HepG2 (cell line): ENCODE data around the gene PDE9A. TPM values are rescaled to one million over a fixed set of nuclear protein-coding genes. Genes with fewer than 3 reads are reported as not detected.
A peak's percentile ranks its signal among the peaks of the same experiment; 100 is the strongest.

Source experiments
- GATAD1 ChIP-seq: IDR thresholded peaks from 2 replicates; pipeline ENCODE4 v1.6.1; 2016; ENCODE audit warnings: missing genetic modification reagents, missing compliant biosample characterization
- HOXA9 ChIP-seq: sonication (generic); formaldehyde crosslinking; IDR thresholded peaks from 2 replicates; pipeline ENCODE4 v1.8.1; 2022; ENCODE audit warnings: missing genetic modification reagents, mild to moderate bottlenecking, moderate library complexity, borderline replicate concordance
- KAT7 ChIP-seq: IDR thresholded peaks from 2 replicates; pipeline ENCODE4 v1.6.1; 2018; ENCODE audit warnings: borderline replicate concordance, missing compliant biosample characterization
- KDM4B ChIP-seq: sonication (generic); formaldehyde crosslinking; IDR thresholded peaks from 2 replicates; pipeline ENCODE4 v1.4.0; 2020; ENCODE audit warnings: missing genetic modification reagents
- MYNN ChIP-seq: sonication (generic); formaldehyde crosslinking; IDR thresholded peaks from 2 replicates; pipeline ENCODE4 v1.4.0; 2020; ENCODE audit warnings: mild to moderate bottlenecking, low read depth, missing genetic modification reagents
- NCOA5 ChIP-seq: sonication (generic); formaldehyde crosslinking; IDR thresholded peaks from 2 replicates; pipeline ENCODE4 v1.4.0; 2020; ENCODE audit warnings: missing genetic modification reagents
- NR3C1 ChIP-seq: sonication (generic); formaldehyde crosslinking; IDR thresholded peaks from 2 replicates; pipeline ENCODE4 v1.4.0; 2020; ENCODE audit warnings: missing genetic modification reagents
- RORA ChIP-seq: sonication (generic); formaldehyde crosslinking; IDR thresholded peaks from 2 replicates; pipeline ENCODE4 v1.5.0; 2020; ENCODE audit warnings: mild to moderate bottlenecking, missing genetic modification reagents, moderate library complexity
- SIX1 ChIP-seq: sonication (generic); formaldehyde crosslinking; IDR thresholded peaks from 2 replicates; pipeline ENCODE4 v1.4.0; 2020; ENCODE audit warnings: missing genetic modification reagents, borderline replicate concordance
- ZKSCAN5 ChIP-seq: sonication (generic); formaldehyde crosslinking; IDR thresholded peaks from 2 replicates; pipeline ENCODE4 v1.5.1; 2020; ENCODE audit warnings: mild to moderate bottlenecking, missing genetic modification reagents
- ZNF317 ChIP-seq: sonication (generic); formaldehyde crosslinking; IDR thresholded peaks from 2 replicates; pipeline ENCODE4 v1.5.0; 2020; ENCODE audit warnings: mild to moderate bottlenecking, missing genetic modification reagents
- ZNF441 ChIP-seq: sonication (generic); formaldehyde crosslinking; IDR thresholded peaks from 2 replicates; pipeline ENCODE4 v1.7.0; 2021; ENCODE audit warnings: missing genetic modification reagents, borderline replicate concordance
- ZNF562 ChIP-seq: sonication (generic); formaldehyde crosslinking; IDR thresholded peaks from 2 replicates; pipeline ENCODE4 v1.8.0; 2022; ENCODE audit warnings: missing genetic modification reagents, borderline replicate concordance
- ZNF570 ChIP-seq: sonication (generic); formaldehyde crosslinking; IDR thresholded peaks from 2 replicates; pipeline ENCODE4 v1.4.0; 2020; ENCODE audit warnings: mild to moderate bottlenecking, missing genetic modification reagents, borderline replicate concordance
- ZNF720 ChIP-seq: sonication (generic); formaldehyde crosslinking; IDR thresholded peaks from 2 replicates; pipeline ENCODE4 v1.4.0; 2020; ENCODE audit warnings: missing genetic modification reagents
- ZNF747 ChIP-seq: sonication (generic); formaldehyde crosslinking; IDR thresholded peaks from 2 replicates; pipeline ENCODE4 v1.8.1; 2023; ENCODE audit warnings: missing genetic modification reagents, mild to moderate bottlenecking, borderline replicate concordance
- ZNF878 ChIP-seq: sonication (generic); formaldehyde crosslinking; IDR thresholded peaks from 2 replicates; pipeline ENCODE4 v1.8.1; 2023; ENCODE audit warnings: mild to moderate bottlenecking, missing genetic modification reagents, moderate library complexity
- polyA plus RNA-seq, 8 experiments: library from polyadenylated mRNA; depleted of rRNA in 3 of 8; stranded (reverse) in 7 of 8; unstranded in 1 of 8; fragments of >200 nt; fragmentation: Illumina TruSeq in 4 of 8; extraction: Trizol in 4 of 8; gene quantifications; 2 replicates each; pipeline versions ENCODE4 v1.2.1 to v1.2.3, GENCODE V29; 2011 to 2016; ENCODE audit warnings: low read depth in 4 of 8, missing spikeins in 1 of 8, mixed read lengths in 1 of 8; ENCODE audit not compliant: insufficient read depth in 1 of 8
- total RNA-seq, 5 experiments: library from RNA; depleted of rRNA; stranded (reverse); fragments of >200 nt; fragmentation: Illumina TruSeq; extraction: Trizol; gene quantifications; 2 replicates each; pipeline ENCODE4 v1.2.3, GENCODE V29; 2016; ENCODE audit warnings: low read depth in 1 of 5
- TF ChIP-seq, protein P1 (sequence below): IDR thresholded peaks from 2 replicates; pipeline ENCODE4 v1.6.1; 2016; ENCODE audit warnings: mild to moderate bottlenecking
- TF ChIP-seq, protein P2 (sequence below): sonication (generic); formaldehyde crosslinking; IDR thresholded peaks from 2 replicates; pipeline ENCODE4 v1.4.0; 2020; ENCODE audit warnings: mild to moderate bottlenecking, missing genetic modification reagents
- TF ChIP-seq, protein P3 (sequence below): sonication (generic); formaldehyde crosslinking; IDR thresholded peaks from 2 replicates; pipeline ENCODE4 v1.5.0; 2020; ENCODE audit warnings: missing genetic modification reagents
- TF ChIP-seq, protein P4 (sequence below): sonication (generic); formaldehyde crosslinking; IDR thresholded peaks from 2 replicates; pipeline ENCODE4 v1.8.0; 2022; ENCODE audit warnings: missing genetic modification reagents, mild to moderate bottlenecking, moderate library complexity, borderline replicate concordance

PDE9A gene
- total and polyA plus RNA-seq, 2 of the 13 experiments (the other 11 are each of a cell fraction or from before 2014, with no cell fraction given), result 4.6 to 19.7 TPM

DNA sequence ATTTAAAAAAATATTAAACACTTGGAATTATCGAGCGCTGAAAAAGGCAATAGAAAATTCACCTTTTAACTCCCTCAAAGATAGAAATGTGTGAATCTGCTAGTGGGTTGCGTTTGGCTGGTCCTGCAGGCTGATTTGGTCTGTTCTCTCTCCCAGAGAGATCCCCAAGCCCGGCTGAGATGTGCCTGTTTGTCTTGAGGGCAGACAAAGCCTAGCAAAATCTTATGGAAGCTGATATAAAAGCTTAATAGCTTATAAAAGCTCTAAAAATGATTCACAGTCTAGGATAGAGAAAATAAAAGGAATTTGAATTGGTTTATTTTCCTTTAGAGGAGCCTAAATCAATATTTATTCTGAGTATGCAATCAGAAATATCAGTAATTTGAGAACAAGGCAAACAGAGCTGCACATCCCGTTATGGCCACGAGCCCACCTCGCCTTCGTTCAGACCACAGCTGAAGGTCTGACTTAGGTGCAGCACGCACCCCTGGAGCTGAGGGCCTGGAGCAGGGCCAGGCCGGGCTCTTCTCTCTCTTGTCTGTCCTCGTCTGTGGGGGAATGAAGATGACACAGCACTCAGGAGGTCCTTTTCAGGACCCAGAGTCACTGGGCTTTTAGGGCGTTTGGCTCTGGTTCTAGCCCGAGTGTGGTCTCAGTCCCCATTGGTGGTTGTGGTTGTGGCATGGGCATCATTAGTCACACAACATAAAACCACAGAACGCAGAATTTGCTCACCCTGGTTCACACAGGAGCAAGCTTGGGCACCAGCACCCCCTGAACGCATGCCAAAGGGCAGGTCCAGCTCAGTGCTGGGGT lies 18.6 kb downstream of the PDE9A start (continued):
- TF ChIP-seq, protein P1, sequence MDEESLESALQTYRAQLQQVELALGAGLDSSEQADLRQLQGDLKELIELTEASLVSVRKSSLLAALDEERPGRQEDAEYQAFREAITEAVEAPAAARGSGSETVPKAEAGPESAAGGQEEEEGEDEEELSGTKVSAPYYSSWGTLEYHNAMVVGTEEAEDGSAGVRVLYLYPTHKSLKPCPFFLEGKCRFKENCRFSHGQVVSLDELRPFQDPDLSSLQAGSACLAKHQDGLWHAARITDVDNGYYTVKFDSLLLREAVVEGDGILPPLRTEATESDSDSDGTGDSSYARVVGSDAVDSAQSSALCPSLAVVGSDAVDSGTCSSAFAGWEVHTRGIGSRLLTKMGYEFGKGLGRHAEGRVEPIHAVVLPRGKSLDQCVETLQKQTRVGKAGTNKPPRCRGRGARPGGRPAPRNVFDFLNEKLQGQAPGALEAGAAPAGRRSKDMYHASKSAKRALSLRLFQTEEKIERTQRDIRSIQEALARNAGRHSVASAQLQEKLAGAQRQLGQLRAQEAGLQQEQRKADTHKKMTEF, result peak; percentile 56; the same call in 1 of the 2 replicates
- no peak for TF ChIP-seq ZNF317
- TF ChIP-seq RORA (CRISPR knock-in tag), result no peak
- no peak for TF ChIP-seq ZNF570 (CRISPR knock-in tag)
- TF ChIP-seq ZKSCAN5 (CRISPR knock-in tag), result no peak
- TF ChIP-seq MYNN, result no peak
- TF ChIP-seq HOXA9 (CRISPR knock-in tag), result no peak
- TF ChIP-seq KDM4B (CRISPR knock-in tag), result no peak
- TF ChIP-seq SIX1 (CRISPR knock-in tag), result peak; percentile 99
- no peak for TF ChIP-seq NR3C1 (CRISPR knock-in tag)
- no peak for TF ChIP-seq NCOA5 (CRISPR knock-in tag)
- no peak for TF ChIP-seq ZNF441 (CRISPR knock-in tag)
- no peak for TF ChIP-seq ZNF720
- TF ChIP-seq, protein P2, sequence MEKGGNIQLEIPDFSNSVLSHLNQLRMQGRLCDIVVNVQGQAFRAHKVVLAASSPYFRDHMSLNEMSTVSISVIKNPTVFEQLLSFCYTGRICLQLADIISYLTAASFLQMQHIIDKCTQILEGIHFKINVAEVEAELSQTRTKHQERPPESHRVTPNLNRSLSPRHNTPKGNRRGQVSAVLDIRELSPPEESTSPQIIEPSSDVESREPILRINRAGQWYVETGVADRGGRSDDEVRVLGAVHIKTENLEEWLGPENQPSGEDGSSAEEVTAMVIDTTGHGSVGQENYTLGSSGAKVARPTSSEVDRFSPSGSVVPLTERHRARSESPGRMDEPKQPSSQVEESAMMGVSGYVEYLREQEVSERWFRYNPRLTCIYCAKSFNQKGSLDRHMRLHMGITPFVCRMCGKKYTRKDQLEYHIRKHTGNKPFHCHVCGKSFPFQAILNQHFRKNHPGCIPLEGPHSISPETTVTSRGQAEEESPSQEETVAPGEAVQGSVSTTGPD, result no peak
- no peak for TF ChIP-seq ZNF747 (CRISPR knock-in tag)
- TF ChIP-seq, protein P3, sequence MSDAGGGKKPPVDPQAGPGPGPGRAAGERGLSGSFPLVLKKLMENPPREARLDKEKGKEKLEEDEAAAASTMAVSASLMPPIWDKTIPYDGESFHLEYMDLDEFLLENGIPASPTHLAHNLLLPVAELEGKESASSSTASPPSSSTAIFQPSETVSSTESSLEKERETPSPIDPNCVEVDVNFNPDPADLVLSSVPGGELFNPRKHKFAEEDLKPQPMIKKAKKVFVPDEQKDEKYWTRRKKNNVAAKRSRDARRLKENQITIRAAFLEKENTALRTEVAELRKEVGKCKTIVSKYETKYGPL, result no peak
- TF ChIP-seq, protein P4, sequence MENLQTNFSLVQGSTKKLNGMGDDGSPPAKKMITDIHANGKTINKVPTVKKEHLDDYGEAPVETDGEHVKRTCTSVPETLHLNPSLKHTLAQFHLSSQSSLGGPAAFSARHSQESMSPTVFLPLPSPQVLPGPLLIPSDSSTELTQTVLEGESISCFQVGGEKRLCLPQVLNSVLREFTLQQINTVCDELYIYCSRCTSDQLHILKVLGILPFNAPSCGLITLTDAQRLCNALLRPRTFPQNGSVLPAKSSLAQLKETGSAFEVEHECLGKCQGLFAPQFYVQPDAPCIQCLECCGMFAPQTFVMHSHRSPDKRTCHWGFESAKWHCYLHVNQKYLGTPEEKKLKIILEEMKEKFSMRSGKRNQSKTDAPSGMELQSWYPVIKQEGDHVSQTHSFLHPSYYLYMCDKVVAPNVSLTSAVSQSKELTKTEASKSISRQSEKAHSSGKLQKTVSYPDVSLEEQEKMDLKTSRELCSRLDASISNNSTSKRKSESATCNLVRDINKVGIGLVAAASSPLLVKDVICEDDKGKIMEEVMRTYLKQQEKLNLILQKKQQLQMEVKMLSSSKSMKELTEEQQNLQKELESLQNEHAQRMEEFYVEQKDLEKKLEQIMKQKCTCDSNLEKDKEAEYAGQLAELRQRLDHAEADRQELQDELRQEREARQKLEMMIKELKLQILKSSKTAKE (CRISPR knock-in tag), result no peak
- no peak for TF ChIP-seq ZNF878 (CRISPR knock-in tag)
- no peak for TF ChIP-seq KAT7 (CRISPR knock-in tag)
- no peak for TF ChIP-seq ZNF562 (CRISPR knock-in tag)
- TF ChIP-seq GATAD1 (CRISPR knock-in tag), result no peak
